ENCODE measurements around the gene CYGB.
"Not testable (repeated sequence)": the region's sequence is repeated elsewhere in the genome, so short reads cannot be mapped to it uniquely, and the experiment has no call there.

CYGB gene

DNA sequence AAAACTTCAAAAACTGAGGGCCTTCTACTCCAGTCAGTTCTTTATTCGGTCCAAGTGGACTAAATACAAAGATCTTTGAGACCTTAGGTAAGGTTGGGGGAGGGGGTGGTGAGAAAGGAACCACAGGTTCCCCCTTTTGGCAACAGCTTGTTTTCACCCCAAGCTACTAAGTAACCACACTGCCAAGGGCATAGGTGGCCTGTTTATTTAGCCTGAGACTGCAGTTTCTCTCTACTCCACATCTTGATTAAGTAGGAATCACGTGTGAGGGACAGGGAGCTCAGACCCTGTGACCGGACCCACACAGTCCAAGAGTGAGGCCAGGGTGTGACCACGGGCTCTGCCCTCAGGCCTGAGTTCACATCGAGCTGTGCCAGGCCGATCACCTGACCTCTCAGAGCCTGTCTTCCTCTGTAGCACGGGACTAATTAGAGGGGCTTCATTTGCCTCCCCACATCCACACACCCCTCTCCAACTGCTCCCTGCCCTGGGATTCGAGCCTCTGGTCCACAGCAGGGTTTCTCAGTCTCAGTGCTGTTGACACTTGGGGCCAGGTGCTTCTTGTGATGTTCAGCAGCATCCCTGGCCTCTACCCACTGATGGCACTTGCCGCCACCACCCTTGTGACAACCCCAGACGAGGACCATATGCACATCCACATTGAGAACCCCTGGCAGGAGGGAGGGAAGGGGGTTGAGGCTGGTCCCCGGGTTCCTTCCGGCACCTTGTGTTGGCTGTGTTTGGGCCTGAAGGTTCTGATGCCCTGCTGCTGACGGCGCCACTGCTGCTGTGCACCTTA is 30.3 kb upstream of the CYGB start:
- DNase-seq (ENCODE audit: low read depth in 2 of 2), result no peak

GRCh38 chr17:76566988-76567431 is 29.5 kb upstream of the CYGB start:
- DNase-seq (ENCODE audit: low read depth in 2 of 2), result no peak

GRCh38 chr17:76566613-76566943 is 29.1 kb upstream of the CYGB start:
- DNase-seq (ENCODE audit: low read depth in 2 of 2), result no peak

DNA sequence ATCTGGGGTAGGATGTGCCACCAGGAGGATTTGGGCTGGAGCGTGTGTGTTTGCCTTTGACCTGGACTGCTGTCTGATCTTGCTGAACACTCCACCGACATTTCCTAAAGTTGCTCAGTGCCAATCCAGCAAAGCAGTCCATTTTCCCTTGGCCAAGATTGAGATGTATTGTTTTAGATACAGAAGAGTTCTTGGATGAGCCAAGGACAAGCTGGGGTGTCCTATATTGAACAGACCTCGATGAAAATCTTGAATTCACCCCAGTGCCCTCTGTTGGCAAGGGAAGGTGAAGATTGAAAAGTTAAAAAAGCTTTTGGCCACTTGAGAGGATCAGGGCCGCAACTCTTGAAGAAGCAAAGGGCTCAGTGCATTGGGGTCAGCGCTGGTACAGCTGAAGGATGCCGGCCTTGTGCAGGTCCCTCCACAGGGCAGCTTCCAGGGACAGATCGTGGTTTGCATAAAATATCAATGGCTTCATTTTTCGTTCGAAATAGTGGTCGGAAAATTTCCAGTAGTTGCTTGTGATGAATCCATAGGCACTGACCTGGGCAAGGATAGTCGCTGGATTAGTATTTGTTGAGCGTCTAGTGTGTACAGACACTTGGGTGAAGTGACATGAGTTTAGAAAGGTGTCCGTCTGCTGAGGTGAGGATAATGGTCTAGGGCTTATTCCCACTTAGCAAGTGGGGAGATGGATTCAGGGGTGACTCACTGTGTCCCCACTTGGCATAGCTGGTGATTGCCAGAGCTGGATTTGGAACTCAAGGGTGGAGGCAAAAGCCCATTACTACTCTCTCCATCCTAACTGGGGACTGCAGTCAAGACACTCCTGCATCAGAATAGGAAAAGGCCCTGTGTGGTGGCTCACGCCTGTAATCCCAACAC is 28.5 kb upstream of the CYGB start:
- DNase-seq (ENCODE audit: low read depth in 2 of 2), result no peak

DNA sequence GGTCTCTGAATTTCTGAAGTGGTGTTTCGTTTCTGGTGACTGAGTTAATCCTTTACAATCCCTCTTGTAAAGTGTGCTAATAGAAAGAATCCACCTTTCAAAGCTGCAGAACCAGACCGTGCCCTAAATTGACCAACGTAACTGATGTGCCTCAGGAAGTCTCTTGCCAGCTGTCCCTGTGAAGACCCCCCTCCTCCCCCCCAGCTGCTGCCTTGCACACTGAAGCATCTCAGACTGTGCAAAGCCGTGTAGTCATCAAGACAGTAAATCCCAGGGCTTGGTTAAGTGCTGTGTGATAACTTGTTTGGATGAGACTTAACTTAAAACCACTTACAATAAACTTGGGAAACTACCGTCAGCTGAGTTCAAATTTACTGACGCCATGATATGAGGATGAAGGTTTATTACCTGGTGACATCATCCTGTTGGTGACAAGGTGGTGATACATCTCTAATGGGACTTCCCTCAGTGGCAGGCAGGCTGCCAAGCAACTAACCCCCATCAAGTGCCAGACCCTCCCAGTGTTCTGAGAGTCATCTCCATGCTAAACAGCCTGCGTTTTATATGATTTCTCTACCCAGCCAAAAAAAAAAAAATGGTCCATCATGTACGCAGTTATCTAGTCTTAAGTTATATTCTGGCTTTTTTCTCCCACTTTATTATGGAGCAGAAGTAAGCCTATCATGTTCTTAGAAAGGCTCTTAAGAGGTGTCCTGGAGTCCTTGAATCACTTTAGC is 27.6 kb upstream of the CYGB start:
- DNase-seq (ENCODE audit: low read depth in 2 of 2), result not testable (repeated sequence)

GRCh38 chr17:76563359-76563758 is 25.9 kb upstream of the CYGB start:
- not testable (repeated sequence) for DNase-seq (ENCODE audit: low read depth in 2 of 2)

DNA sequence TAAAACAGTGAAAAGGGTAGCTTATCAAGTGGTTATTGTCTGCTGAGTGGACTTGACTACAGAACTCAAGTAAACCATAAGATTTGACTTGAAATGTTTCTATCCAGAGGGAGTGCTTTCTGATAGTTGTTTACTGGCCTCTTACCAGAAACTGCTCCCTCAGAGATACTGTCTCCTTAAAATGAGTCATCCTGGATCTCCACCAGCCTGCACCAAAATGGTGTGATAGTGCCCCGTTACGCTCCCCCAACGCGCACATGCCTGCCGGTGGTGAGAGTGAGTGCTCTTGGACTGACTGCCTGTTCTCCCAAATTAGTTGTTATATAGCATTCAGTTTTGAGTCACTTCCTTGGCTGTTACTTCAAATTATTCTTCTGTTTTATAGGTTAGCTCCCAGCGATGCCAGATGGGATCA is 25.2 kb upstream of the CYGB start:
- no peak for DNase-seq (ENCODE audit: low read depth in 2 of 2)

GRCh38 chr17:76561799-76562268 is 24.3 kb upstream of the CYGB start:
- no peak for DNase-seq (ENCODE audit: low read depth in 2 of 2)

GRCh38 chr17:76561332-76561731 is 23.8 kb upstream of the CYGB start:
- no peak for DNase-seq (ENCODE audit: low read depth in 2 of 2)

- no peak for DNase-seq (ENCODE audit: low read depth in 2 of 2)
Measured at GRCh38 chr17:76560877-76561221, 23.3 kb upstream of the CYGB start.

- DNase-seq (ENCODE audit: low read depth in 2 of 2), result no peak
Measured at GRCh38 chr17:76560036-76560876, 22.7 kb upstream of the CYGB start.

DNA sequence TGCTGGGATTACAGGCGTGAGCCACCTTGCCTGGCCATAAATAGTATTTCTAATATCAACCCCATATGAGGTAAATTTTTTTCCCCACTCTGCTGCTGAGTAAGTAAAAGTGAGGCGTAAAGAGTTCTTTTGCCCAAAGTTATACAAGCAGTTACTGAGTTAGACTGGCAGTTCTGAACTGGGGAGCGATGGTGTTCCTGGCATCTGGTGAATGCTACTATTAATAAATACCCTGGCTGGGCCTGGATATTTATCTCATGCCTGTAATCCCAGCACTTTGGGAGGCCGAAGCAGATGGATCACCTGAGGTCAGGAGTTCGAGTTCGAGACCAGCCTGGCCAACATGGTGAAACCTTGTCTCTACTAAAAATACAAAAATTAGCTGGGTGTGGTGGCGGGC is 22.0 kb upstream of the CYGB start:
- not testable (repeated sequence) for DNase-seq (ENCODE audit: low read depth in 2 of 2)

DNA sequence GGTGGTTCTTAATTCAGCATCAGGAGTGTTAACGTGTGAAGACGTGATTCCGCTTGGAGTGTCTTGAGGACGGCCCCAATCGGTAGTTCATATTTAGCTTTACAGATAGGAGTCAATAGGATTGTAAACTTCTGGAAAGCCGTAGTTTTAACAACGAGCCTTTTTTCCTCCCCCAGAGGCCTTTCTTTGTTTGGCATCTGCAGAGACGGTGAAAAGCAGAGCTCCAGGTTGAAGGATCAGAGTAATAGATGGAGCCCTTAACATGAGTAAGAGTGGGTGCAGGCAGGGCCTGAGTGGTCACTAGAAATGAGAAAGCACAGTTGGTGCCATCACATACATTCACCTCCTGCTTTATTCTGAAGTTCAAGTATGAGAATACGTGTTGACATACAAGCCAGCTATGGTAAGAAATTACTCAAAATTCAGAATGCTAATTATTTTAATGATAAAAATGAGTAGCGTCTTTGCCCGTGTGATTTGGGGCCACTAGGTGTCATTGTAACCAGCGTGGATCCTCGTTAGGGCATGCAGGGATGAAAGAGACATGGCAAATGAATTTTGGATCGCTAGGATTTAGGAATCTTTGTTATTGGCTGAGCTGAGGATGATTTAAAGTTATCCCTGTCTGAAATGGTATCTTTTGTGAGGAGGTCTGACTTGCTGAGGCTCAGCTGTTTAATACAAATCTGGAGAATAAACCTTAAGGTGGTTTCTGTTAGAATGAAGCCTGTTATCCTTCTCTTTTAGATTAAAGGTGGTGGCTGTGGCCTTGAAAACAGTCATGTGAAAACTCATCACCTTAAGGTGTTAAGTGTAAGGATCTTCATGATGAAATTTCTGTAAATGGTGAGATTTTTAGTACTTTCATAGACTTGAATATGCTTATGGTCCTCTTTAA is 20.9 kb upstream of the CYGB start:
- no peak for DNase-seq (ENCODE audit: low read depth in 2 of 2)

- peak; percentile 89 to 93 for DNase-seq (ENCODE audit: low read depth in 2 of 2)
Measured at GRCh38 chr17:76557368-76558197, 20.1 kb upstream of the CYGB start.

- DNase-seq (ENCODE audit: low read depth in 2 of 2), result no peak
Measured at GRCh38 chr17:76556765-76557367, 19.4 kb upstream of the CYGB start.

GRCh38 chr17:76554131-76554530 is 16.6 kb upstream of the CYGB start:
- no peak for DNase-seq (ENCODE audit: low read depth in 2 of 2)

DNA sequence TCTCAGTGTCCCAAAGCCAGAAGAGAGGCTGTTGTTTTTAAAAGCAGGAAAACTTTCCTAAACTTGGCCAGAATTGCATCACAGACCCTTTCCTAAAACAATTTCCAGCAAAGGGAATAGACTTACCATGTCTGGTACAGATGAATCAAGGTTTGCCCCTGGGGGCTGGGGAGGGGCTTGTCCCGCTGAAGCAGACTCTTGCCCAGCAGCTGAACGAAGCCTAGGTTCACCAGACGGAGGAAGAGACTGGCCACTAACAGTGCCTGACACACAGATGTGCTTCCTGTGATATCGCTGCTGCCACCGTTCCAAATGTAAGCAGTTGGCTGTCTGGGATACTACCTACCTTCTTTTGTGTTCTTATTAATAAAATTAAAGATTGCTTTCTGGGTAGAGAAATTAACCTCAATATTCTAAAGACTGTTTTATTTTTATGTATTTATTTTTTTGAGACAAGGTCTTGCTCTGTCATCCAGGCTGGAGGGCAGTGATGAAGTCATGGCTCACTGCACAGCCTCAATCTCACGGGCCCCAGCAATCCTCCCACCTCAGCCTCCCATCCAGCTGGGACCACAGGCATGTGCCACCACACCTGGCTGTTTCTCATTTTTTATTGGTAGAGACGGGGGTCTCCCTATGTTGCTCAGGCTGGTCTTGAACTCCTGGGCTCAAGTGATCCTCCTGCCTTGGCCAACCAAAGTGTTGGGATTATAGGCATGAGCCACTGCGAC is 15.8 kb upstream of the CYGB start:
- no peak for DNase-seq (ENCODE audit: low read depth in 2 of 2)

GRCh38 chr17:76551685-76552084 is 14.2 kb upstream of the CYGB start:
- DNase-seq (ENCODE audit: low read depth in 2 of 2), result no peak

Measured in stimulated activated CD4-positive, alpha-beta T cell treated with anti-CD3 and anti-CD28 coated beads, Interleukin-12 subunit alpha, Interleukin-12 subunit beta, amount 100 ng/mL, for 24 hours (primary cell).